Kidney (tissue), 14 donors: ENCODE measurements around the gene OTULIN. TPM values are rescaled to one million over a fixed set of nuclear protein-coding genes. Genes with fewer than 3 reads are reported as not detected.

Experiments used
- DNase-seq, 5 donors: peaks; one replicate each; pipeline ENCODE4 v3.0.0-alpha.2; 2013 to 2020
- FAIRE-seq: peaks from 2 replicates; lab custom pipeline; 2012; peaks lifted over from hg19 to GRCh38; lab: Jason Lieb, UNC
- H3K27ac ChIP-seq, 2 donors: one replicate each; pipeline ENCODE4 v1.7.0; 2013; ENCODE audit warnings: low read depth in 2 of 2, low read length in 2 of 2, inconsistent platforms in 1 of 2
- H3K27me3 ChIP-seq: one replicate; pipeline ENCODE4 v1.7.1; 2013; ENCODE audit warnings: low read length, inconsistent platforms; ENCODE audit not compliant: control insufficient read depth, insufficient read depth
- H3K36me3 ChIP-seq, 3 donors: one replicate each; pipeline versions ENCODE4 v1.7.0 to v1.7.1; 2013; ENCODE audit warnings: low read length in 3 of 3, control low read depth in 1 of 3, inconsistent platforms in 1 of 3; ENCODE audit not compliant: insufficient read depth in 3 of 3, control insufficient read depth in 2 of 3
- H3K4me1 ChIP-seq, 3 donors: one replicate each; pipeline versions ENCODE4 v1.7.0 to v1.7.1; 2013; ENCODE audit warnings: low read length in 3 of 3, inconsistent platforms in 1 of 3, low read depth in 1 of 3; ENCODE audit not compliant: control insufficient read depth in 2 of 3, insufficient read depth in 2 of 3
- H3K4me3 ChIP-seq, 3 donors: one replicate each; pipeline versions ENCODE4 v1.7.0 to v1.8.1; 2013; ENCODE audit warnings: low read length in 3 of 3, control low read depth in 1 of 3, inconsistent platforms in 1 of 3
- H3K9ac ChIP-seq, 3 donors: one replicate each; pipeline versions ENCODE4 v1.7.0 to v1.7.1; 2013; ENCODE audit warnings: low read length in 3 of 3, control low read depth in 1 of 3, inconsistent platforms in 1 of 3
- H3K9me3 ChIP-seq, 3 donors: one replicate each; pipeline versions ENCODE4 v1.7.0 to v1.7.1; 2013; ENCODE audit warnings: low read length in 3 of 3, control low read depth in 1 of 3, inconsistent platforms in 1 of 3; ENCODE audit not compliant: control insufficient read depth in 2 of 3, insufficient read depth in 1 of 3
- intact Hi-C: fragments of 100-400 bp; cut with DNase I; formaldehyde crosslinking; loops from one replicate; pipeline ENCODE4 v1.11.1; 2022
- polyA plus RNA-seq: library from polyadenylated mRNA; stranded (reverse); fragments of 350-450 nt; fragmentation: Illumina TruSeq; extraction: RNeasy Lipid Tissue Mini Kit (QIAGEN cat#74804); gene quantifications from one replicate; pipeline ENCODE4 v1.2.3, GENCODE V29; 2014; ENCODE audit warnings: low read depth, low replicate concordance; ENCODE audit not compliant: insufficient read depth
- total RNA-seq: library from RNA; stranded (reverse); fragmentation: NEBNext Ultra II Directional; extraction: Animal tissue kit (Norgen Biotek cat#: 25700); gene quantifications from one replicate; pipeline ENCODE4 v1.2.1, GENCODE V29; 2021
- TF ChIP-seq, protein P1 (sequence below): IDR thresholded peaks from 3 replicates; pipeline ENCODE4 v1.5.1; 2012; ENCODE audit warnings: mild to moderate bottlenecking, moderate library complexity, borderline replicate concordance; ENCODE audit not compliant: insufficient read depth; ENCODE audit errors: extremely low read depth
- donor health status: control.
- donor health status: control.
- donor health status: control.
- donor health status: control.
- donor health status: control.
- donor health status: DM: yes; HTN: yes; CAD: no.
- donor health status: Normal renal cell carcinoma (clear cell type).

The OTULIN gene
- total and polyA plus RNA-seq, 2 donors from 2014 or later, result 9.0 to 28.4 TPM

DNA sequence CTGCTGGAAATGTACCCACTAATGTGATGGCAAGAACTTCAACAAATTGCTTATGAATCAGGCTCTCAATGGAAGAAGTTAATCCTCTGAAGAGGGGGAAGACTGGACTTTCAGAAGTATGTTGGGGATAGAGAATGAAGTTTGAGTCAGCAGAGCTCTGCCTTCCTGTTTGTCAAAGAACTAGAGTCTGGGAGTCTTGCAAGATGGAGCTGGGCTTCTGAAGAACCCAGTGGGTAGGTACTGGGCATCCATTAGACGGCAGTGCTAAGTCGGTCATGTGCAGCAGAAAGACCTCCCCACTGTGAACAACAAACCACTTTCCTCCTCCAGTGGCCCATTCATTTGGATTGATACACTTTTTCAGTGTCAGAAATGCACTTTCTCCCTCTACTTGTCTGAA is 34.6 kb downstream of the OTULIN start:
- intact Hi-C loops, result no loop called here
- Histone ChIP-seq H3K36me3 (peaks cover 0 to 20% (median 19%) of the 10 kb centered on the region in 3 donors), H3K27me3 (no peaks in the 10 kb centered on the region), H3K27ac (no peak overlapping the region), H3K9ac (no peak overlapping the region), H3K4me1 (no peaks in the 10 kb centered on the region), H3K9me3 (no peaks in the 10 kb centered on the region), H3K4me3 (no peak overlapping the region)
- FAIRE-seq (no peak), DNase-seq (no peak)
- TF ChIP-seq, protein P1, sequence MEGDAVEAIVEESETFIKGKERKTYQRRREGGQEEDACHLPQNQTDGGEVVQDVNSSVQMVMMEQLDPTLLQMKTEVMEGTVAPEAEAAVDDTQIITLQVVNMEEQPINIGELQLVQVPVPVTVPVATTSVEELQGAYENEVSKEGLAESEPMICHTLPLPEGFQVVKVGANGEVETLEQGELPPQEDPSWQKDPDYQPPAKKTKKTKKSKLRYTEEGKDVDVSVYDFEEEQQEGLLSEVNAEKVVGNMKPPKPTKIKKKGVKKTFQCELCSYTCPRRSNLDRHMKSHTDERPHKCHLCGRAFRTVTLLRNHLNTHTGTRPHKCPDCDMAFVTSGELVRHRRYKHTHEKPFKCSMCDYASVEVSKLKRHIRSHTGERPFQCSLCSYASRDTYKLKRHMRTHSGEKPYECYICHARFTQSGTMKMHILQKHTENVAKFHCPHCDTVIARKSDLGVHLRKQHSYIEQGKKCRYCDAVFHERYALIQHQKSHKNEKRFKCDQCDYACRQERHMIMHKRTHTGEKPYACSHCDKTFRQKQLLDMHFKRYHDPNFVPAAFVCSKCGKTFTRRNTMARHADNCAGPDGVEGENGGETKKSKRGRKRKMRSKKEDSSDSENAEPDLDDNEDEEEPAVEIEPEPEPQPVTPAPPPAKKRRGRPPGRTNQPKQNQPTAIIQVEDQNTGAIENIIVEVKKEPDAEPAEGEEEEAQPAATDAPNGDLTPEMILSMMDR, result no peak

DNA sequence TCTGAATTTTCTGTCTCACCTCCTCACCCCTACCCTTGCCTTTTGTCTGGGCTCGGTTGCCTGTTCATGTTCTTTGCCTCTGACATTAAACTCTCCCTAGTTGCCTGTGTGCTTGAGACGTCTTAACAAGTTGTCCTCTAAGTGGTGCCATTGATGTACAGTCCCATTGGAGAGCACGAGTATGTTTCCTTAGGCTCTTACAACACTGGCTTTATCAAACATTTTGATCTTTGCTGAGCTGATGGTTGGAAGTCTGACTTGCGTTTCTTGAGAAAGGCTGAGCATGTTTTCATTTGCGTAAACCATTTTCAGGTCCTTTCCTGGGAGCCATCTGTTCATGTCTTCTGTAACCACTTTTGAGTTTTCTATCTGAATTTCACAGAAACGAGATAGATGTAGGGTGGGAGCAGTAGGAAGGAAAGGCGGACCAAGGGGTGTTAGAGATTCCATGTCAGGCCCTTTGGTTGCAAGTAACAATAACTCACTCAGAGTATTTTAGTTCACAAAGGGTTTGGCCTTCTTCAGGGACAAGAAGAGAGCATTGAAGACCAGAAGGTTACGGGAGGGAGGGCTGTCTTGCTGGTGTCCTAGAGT is 35.4 kb downstream of the OTULIN start:
- DNase-seq (no peak), FAIRE-seq (no peak)
- TF ChIP-seq, protein P1, result no peak
- Histone ChIP-seq H3K9me3 (no peaks in the 10 kb centered on the region), H3K36me3 (peaks cover 0 to 19% (median 14%) of the 10 kb centered on the region in 3 donors), H3K9ac (no peak overlapping the region), H3K4me3 (no peak overlapping the region), H3K27ac (no peak overlapping the region), H3K4me1 (no peaks in the 10 kb centered on the region), H3K27me3 (no peaks in the 10 kb centered on the region)
- intact Hi-C loops, result no loop called here

DNA sequence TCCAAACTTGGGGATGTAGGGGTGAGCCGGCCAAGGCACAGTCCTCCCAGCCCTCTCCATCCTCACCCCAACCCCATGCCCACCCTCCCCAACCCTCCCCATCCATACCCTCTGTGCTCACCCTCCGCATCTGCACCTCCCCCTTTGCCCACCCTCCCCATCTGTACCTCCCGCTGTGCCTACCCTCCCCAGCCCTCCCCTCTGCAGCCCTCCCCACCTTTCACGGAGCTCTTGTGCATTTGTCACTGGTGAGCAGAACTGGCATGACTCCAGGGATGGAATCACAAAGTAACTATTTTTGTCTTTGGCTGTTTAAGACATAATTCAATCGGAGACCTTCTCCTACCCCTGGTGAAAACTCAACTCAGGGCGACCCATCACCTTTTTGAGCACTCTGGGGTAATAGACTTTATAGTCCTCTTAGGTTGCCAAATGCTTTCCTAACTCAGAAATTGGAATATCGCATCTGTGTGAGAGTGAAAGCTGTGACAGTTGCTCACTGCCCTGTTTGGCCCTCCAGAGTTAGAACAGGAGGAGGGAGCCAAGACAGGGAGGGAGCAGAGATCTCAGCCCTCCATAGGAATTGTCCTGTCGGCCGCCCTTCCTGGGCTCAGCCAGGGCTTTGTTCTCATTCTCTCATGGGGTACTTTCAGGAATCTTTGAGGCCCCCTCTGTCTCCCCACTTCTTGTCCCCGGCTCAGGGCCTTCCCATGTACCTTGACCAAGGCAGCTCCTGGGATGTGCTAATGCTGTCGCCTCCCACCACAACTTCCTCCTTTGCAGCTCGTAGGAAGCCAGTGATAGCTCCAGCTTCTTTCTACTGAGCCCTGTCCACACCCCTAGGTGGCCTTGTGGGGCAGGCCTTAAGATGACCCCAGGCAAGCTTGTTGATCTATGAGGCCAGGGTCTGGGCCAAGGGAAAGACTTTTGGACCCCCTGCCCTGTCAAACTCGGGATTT is 36.2 kb downstream of the OTULIN start:
- TF ChIP-seq, protein P1, result no peak
- FAIRE-seq, result no peak
- H3K27me3 ChIP-seq, result no peaks in the 10 kb centered on the region
- H3K4me3 ChIP-seq, result no peak overlapping the region
- no peaks in the 10 kb centered on the region for H3K4me1 ChIP-seq
- peaks cover 0 to 24% (median 14%) of the 10 kb centered on the region in 3 donors for H3K36me3 ChIP-seq
- no peaks in the 10 kb centered on the region for H3K9me3 ChIP-seq
- DNase-seq, result no peak
- intact Hi-C loops, result no loop called here
- no peak overlapping the region for H3K27ac ChIP-seq
- no peak overlapping the region for H3K9ac ChIP-seq
